GM19043 (cell line): Measurements from ENCODE around the gene CCNB1IP1.
"Not testable (repeated sequence)": the region's sequence is repeated elsewhere in the genome, so short reads cannot be mapped to it uniquely, and the experiment has no call there.

Experiments
- ATAC-seq: cut with Tn5 transposase; IDR thresholded peaks from one replicate; pipeline ENCODE4 v1.9.1; 2021; ENCODE audit warnings: low read depth; ENCODE audit not compliant: unreplicated experiment

Gene CCNB1IP1, protein sequence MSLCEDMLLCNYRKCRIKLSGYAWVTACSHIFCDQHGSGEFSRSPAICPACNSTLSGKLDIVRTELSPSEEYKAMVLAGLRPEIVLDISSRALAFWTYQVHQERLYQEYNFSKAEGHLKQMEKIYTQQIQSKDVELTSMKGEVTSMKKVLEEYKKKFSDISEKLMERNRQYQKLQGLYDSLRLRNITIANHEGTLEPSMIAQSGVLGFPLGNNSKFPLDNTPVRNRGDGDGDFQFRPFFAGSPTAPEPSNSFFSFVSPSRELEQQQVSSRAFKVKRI

DNA sequence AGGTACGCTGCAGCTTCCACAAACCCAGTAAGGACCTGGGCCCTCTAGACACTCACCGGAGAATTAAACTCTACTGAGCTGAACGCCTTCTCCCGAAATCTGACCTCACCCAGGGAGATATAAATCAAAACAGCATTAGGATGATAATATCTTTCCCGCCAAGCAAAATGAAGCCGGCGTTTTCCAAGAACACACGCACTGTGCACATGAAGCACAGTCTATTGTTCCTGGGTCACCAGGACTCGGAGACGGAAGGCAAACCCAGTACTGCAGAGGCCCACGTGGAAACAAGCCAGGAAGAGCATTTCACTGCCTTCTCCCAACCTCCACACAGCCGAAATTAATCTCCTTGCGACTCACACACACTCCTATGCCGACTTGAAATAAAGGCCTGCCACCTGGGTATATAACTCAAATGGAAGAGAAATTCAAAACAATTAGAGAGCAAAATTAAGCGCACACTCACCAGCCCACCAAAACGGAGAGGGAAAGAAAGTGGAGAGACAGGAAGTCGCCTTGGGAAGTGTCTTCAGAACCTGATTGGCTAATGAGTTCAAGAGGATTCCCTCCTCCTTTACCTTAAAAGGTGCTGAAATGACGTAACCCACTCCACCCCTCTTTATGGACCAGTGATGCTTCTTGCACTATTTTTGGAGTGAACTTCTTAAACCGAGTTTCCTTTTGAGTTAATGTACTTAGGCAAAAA is at the start of gene CCNB1IP1:
Gene CCNB1IP1, minus strand, starts transcription at position 492 of the 706 bp plus-strand sequence. CDS start 16,756 bp downstream, outside the sequence.
- ATAC-seq = peak; percentile 98

DNA sequence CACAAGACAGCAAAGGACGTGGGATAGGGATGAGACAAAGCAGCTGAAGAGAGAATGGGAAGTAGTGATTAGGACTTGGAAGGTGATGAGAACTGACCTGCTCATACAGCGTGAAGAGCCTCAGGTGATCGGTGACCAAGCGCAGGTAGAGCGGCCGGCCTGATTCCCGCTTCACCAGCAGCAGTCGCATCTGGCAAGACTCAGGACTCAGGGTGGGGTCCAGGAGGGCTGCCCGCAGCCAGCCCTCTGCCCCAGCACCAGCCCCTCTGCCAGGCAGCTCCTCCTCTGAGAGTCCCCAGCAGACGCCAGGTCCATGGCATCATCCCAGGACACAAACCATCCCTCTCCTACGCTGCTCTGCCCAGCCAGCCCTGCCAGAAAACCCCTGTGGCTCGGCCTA is 49.4 kb upstream of the CCNB1IP1 start:
- ATAC-seq = no peak

DNA sequence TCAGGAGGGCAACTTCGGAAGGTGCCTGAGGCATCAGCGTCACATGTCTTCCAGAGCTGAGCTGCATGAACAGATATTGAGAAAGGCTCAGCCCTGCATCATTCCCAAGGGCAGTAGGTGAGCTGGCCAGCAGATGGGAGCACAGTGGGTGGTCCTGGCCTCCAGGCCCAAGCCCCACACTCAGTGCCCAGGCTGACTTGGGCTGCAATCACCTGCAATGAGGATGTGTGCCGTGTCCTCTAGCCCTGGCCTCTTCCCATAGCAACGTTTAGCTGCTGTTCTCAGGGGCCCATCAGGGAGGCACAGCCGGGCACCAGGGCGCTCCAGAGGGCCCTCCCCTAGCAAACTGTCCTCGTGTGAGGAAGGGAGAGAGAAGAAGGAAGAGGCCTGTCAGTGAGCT is 48.3 kb upstream of the CCNB1IP1 start:
- no peak for ATAC-seq

DNA sequence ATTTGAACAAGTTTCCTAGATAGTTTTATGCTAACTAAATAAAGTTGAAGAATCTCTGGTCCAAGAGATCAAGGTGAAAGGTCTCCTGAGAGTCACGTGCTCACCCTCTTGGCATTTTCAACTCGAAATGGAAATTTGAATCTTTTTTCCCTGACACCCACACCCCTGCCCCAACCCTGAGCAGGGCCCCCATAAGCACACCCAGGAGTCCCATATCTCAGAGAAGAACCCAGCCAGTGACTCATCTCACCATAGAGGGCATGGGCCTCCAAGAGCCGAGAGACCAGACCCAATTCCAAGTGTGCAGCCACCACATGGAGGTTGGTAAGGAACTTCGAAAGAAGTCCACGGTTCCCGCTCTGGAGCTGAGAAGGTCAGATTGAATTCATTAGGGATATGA is 47.6 kb upstream of the CCNB1IP1 start:
- ATAC-seq = no peak

DNA sequence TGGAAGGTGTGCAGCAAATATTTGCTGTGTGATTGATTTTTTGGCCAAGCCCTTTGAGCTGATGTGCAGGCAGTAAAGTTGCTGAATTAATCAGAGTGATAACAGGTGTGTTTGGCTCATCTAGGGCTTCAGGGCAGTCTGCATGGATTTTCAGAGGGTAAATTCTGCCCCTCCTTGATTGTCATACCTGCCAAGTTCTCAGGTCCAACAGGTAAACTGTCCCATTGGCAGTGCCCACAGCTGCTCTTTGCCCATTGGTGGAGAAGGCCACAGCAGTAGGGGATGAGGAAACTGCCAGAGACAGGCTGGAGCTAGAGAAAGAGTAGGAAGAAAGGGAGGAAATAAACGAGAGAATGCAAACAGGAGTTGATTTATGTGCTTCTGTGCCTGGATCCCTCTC is 46.7 kb upstream of the CCNB1IP1 start:
- no peak for ATAC-seq

DNA sequence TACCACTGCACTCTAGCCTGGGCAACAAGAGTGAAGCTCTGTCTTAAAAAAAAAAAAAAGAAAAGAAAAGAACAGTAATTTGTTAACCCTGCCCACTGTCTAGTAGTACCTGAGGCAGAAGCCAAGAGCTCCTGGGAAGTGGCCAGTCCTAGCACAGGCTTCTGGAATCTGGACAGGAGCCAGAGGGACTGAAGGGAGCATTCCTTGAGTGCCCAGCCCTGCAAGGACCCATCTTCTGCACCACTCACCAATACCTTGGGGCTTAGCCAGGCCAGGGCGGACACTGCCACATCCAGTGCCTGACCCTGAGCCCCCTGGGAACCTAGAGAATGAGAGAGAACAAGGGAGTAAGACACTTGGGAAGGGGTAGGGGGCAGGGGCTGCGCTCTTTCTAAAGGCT is 44.1 kb upstream of the CCNB1IP1 start:
- ATAC-seq = no peak

DNA sequence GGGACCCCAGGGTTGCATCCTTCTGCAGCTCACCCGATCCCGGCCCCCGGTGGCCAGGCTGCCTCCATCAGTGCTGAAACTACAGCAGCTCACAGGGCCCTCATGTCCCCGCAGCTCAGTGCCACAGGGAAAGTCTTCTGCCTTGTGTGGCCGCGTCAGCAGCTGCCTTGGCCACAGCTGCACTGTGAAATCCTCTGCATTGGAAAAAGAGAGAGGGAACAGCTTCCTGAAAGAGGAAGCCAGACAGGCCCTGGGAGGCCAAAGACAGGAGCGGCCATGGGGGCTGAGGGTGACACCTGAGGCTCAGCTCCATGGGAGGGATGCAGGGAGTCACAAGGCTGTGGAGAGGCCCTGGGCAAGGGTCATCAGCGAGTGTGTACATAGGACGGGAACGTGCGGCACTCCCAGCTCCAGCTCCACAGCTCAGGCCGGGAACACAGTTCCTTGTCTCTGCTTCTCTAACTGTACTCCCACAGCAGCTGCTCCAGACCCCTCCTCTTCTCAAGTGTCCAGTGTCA is 43.1 kb upstream of the CCNB1IP1 start:
- no peak for ATAC-seq

DNA sequence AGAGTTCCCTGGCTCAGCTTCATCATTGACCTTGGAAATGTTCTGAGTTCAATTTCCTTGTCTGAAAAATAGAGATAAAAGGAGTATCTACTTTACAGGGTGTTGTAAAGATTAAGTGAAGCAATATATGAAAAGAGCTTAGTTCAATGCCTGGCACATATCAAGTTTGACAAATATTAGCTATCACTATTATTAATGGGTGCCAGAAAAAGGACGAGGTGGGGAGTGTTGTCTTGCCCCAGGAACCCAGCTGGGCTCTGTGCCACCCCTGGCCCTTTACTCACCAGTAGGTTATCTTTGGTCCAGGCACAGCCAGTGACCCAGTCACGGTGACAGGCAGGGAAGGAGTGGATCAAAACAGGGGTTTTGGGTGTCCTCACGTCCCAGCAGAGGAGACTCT is 42.4 kb upstream of the CCNB1IP1 start:
- no peak for ATAC-seq

DNA sequence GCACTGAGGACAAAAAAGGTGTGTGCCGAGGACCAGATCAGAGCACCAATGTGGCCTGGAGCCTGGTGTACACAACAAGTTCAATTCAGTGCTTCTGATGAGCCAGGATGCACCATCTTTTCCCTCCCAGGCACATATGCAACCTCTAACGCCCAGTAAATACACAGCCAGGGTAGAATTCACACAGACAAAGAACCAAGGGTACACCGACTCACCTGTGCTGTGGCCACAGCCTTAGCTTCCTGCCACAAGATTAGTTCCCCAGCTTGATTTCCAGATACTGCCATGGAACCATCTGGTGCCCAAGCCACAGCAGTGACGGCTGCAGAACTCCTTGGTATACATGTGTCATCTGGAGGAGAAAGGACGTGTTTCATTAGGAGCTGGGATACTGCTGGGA is 39.7 kb upstream of the CCNB1IP1 start:
- no peak for ATAC-seq

DNA sequence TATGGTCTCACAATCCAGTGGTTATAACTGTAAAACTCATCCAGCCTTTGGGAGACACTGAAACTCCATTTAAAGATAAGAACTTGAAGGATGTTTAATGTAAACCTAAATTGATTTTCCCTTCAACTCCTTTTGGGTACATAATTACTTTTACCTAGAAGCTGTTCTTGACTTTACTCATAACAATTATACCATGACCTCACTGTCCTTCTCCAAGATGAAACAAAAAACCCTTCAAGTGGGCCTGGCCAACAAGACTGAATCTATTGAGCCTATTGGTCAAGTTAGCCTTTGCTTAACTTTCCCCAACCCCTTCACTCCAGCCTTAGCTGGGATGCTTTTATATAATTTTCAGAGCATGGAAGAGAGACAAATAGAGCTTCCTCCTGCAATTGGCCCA is 32.8 kb upstream of the CCNB1IP1 start:
- ATAC-seq = no peak

DNA sequence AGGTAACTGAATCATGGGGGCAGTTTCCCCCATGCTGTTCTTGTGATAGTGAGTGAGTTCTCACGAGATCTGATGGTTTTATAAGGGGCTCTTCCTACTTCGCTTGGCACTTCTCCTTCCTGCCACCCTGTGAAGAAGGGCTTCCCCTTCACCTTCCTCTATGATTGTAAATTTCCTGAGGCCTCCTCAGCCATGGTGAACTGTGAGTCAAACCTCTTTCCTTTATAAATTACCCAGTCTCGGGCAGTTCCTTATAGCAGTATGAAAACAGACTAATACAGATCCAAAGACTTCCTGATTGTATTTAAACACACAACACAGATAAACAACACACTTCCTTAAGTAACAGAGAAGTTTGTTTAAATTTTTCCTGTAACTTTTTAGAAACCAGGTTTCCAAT is 25.4 kb upstream of the CCNB1IP1 start:
- not testable (repeated sequence) for ATAC-seq

DNA sequence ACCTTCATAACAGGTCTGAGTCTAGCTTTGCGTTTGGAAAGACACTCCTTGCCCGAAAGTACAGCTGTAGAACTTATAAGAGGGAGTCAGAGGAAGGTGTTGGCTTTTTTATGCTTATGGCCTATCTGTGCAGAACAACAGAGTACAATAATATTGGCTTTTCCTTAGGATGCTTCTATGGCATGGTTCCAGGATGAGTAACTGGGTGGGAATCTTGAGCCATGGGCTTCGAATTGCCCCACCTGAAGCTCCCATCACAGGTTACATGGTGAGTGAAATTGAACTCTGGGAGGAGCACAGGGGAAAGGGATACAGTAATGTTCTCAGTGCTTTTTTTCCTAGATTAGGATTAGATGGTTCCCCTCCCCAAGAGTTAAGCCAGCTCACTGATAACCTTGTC is 23.3 kb upstream of the CCNB1IP1 start:
- no peak for ATAC-seq

DNA sequence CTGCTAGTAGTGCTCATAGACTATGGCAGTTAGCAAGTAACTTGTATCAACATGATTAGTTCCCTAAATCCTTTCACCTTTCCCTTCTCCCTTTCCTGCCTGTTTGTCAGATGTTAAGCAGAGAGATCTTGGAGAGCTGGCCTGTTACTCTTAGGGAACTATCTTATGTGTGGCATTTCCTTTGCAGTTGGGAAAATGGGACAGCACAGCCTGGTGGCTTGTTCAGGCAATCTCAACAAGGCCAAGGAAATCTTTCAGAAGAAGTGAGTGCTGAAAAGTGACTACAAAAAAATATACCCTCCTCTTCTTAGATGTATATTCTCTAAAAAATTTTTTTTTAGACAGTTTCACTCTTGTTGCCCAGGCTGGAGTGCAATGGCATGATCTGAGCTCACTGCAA is 17.8 kb upstream of the CCNB1IP1 start:
- no peak for ATAC-seq

DNA sequence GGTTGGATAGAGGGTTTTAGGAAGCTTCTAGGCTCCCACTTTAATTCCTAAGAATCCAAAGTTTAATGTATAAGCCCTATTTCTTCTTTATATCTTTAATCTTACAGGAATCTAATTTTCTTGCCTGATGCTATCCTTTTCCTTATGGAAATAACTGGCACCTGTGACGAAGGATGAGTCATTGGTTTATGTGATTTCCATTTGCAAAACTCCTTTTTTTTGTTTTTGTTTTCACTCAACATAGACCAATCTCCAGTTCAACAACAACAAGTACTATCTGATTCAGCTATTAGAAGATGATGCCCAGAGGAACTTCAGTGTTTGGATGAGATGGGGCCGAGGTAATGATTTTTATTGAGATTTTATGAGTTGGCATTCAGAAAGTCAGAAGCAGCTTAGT is 17.2 kb upstream of the CCNB1IP1 start:
- ATAC-seq = no peak

DNA sequence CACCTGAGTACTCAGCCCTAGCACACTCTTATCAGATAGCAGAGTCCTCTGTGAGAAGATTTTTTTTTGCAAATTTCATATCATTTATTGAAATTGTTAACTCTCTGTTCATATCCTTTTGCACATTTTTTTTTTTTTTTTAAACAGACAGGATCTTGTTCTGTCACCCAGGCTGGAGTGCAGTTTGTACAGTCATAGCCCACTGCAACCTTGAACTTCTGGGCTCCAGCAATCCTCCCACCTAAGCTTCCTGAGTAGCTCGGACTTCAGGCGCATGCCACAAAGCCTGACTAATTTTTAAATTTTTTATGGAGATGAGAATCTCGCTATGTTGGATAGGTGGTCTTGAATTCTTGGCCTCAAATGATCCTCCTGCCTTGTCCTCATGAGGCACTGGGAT is 14.7 kb upstream of the CCNB1IP1 start:
- ATAC-seq = no peak

DNA sequence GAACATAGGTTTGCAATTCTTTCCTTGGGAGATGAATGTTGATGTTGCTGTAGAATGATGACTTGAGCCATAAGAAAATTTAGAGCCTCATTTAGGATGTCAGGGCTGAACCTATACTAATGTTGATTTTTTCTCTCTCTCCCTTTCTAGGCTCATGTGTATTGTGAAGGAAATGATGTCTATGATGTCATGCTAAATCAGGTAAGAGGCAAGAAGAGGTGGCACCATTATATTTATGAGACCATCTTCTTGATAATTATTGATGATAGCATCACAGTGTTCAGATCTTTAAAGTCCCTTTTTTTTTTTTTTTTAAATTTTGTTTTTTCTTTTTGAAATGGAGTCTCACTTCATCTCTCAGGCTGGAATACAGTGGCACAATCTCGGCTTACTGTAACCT is 13.6 kb upstream of the CCNB1IP1 start:
- no peak for ATAC-seq

DNA sequence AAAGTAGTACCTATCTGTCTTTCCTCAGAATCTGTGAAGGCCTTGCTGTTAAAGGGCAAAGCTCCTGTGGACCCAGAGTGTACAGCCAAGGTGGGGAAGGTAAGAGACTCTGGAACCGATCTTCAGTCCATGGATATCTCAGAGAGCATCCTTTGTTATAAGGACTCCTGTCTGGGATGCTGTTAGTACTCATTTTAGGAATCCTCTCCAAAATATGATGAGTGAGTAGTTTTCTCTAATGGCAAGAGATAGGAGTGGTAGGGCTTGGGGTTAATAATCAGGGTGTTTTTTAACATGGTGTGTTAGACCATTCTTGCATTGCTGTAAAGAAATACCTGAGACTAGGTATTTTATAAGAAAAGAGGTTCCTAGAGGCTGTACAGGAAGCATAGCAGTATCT is 12.3 kb upstream of the CCNB1IP1 start:
- no peak for ATAC-seq

DNA sequence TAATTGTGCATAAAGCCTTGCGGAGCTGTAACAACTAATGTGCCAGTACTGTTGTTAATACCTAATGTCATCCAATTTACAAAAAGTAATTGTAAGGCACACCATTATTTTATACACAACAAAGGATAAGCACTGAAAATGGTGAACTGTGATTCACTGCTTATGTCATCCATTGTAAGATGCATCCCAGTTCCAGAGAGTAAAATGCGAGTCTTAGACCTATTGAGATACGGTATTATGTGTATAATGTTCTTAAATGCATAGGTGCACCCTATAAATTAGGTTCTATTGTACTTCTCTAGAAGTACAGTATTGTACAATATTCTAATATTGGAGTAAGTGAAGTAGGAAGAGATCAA is 10.8 kb upstream of the CCNB1IP1 start:
- ATAC-seq = no peak

DNA sequence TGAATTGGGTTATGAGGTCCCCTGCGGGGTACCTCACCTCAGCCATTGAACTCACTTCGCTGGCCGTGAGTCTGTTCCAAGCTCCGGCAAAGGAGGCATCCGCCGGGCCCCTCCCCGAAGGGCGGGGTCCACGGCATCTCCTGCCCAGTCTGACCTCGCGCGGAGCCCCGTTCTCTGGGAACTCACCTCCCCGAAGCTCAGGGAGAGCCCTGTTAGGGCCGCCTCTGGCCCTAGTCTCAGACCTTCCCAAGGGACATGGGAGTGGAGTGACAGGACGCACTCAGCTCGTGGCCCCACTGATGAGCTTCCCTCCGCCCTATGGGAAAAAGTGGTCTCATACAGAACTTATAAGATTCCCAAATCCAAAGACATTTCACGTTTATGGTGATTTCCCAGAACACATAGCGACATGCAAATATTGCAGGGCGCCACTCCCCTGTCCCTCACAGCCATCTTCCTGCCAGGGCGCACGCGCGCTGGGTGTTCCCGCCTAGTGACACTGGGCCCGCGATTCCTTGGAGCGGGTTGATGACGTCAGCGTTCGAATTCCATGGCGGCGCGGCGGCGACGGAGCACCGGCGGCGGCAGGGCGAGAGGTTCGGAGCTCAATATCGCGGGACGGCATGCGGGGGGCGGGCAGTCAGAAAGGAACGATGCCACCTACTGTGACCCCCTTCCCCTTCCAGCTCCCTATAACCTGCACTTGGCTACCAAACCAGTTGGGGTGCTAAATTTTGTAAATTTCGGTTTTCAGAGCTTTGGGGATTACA is 10.2 kb upstream of the CCNB1IP1 start, which contains the start of gene PARP2:
Gene PARP2, plus strand, starts transcription at position 544 of the 770 bp plus-strand sequence. Its CDS starts 7 bp downstream, at position 551.
- peak; percentile 90 for ATAC-seq

DNA sequence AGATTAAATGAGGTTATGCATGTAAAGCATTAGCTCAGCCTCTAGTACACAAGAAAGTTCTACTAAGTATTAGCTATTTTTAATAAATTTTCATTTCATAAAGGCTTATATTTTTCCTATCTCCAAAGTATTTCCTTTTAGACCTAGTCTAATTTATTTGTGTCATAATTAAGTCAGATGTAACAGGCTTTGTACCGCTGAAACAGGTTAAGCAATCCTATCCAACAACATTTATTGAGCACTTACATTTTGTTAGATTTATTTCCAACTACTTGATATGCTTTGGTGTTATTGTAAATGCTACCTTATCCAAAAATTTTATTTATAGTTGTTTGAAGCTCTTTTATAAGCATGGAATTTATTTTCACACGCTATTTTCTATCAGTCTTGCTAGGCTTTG is 8.6 kb upstream of the CCNB1IP1 start:
- ATAC-seq = no peak

DNA sequence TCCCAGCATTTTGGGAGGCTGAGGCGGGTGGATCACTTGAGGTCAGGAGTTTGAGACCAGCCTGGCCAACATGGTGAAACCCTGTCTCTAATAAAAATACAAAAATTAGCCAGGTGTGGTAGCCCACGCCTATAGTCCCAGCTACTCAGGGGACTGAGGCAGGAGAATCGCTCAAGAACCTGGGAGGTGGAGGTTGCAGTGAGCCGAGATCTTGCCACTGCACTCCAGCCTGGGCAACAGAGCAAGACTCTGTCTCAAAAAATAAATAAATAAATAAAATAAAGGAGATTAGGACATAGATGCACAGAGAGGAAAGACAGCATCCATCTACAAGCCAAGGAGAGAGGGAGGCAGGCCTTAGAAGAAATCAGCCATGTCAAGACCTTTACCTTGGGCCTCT is 8.0 kb upstream of the CCNB1IP1 start:
- not testable (repeated sequence) for ATAC-seq
